ENCODE data around the gene FAM136A. TPM values are rescaled to one million over a fixed set of nuclear protein-coding genes. Genes with fewer than 3 reads are reported as not detected.

Gene FAM136A
- total RNA-seq, 1 experiment from 2014 or later, result 77.7 TPM

DNA sequence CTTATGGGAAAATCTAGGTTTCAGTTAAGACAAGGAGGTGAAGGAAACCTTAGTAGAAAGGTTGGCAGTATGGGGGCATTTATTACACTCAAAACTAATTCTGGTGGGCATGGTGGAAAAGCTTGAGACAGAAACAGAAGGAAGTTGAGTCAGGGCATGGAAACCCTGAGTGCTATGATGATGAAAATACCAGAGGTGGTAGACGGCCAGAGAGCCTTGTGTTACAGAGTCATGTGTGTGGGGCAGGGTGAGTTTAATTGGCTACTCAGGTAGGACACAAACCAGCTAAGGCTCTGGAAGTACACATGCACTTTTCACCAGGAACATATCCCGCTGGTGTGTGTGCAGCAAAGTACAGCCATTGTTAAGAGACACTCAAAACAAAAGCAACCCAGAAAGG lies 20.7 kb upstream of the FAM136A start:
- Histone ChIP-seq H3K4me3 (ENCODE audit: low read depth, low read length, poor library complexity, severe bottlenecking) (no peak overlapping the region), H3K4me1 (ENCODE audit: insufficient read depth, low read length, poor library complexity, severe bottlenecking) (no peaks in the 10 kb centered on the region), H3K9me3 (ENCODE audit: low read depth, low read length, poor library complexity, severe bottlenecking) (no peaks in the 10 kb centered on the region), H3K27ac (ENCODE audit: low read depth, low read length, poor library complexity, severe bottlenecking) (no peak overlapping the region), H3K36me3 (ENCODE audit: insufficient read depth, low read length, poor library complexity, severe bottlenecking) (no peaks in the 10 kb centered on the region), H3K27me3 (replicated peaks; ENCODE audit: insufficient read depth, low read depth, low read length, poor library complexity) (no peaks in the 10 kb centered on the region)
- BruUV-seq (replicated peaks), result no TSS peak
- CTCF ChIA-PET, result interaction anchor here (0.7 kb wide), 1 partner anchor 1009 kb away, joined by 4 read pairs; the partner anchor contains the start of gene ZNF638
- intact Hi-C loops (cut with micrococcal nuclease; ENCODE audit: unreplicated experiment), result loop anchor here (5.0 kb wide), 1 partner anchor 305 kb away; no protein-coding TSS in a partner anchor
- TF ChIP-seq EZH2 (IDR thresholded peaks at IDR 0.05; ENCODE audit: borderline replicate concordance, low read depth, low read length, poor library complexity, severe bottlenecking), result no peak
- TF ChIP-seq, protein P1, sequence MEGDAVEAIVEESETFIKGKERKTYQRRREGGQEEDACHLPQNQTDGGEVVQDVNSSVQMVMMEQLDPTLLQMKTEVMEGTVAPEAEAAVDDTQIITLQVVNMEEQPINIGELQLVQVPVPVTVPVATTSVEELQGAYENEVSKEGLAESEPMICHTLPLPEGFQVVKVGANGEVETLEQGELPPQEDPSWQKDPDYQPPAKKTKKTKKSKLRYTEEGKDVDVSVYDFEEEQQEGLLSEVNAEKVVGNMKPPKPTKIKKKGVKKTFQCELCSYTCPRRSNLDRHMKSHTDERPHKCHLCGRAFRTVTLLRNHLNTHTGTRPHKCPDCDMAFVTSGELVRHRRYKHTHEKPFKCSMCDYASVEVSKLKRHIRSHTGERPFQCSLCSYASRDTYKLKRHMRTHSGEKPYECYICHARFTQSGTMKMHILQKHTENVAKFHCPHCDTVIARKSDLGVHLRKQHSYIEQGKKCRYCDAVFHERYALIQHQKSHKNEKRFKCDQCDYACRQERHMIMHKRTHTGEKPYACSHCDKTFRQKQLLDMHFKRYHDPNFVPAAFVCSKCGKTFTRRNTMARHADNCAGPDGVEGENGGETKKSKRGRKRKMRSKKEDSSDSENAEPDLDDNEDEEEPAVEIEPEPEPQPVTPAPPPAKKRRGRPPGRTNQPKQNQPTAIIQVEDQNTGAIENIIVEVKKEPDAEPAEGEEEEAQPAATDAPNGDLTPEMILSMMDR (conservative IDR thresholded peaks at IDR 0.05; ENCODE audit: low read depth, low read length), result no peak
- POLR2A ChIA-PET (ENCODE audit: low non-redundant PET), result no interaction called here
- DNase-seq (ENCODE audit: low spot score), result no peak

- intact Hi-C loops (cut with micrococcal nuclease; ENCODE audit: unreplicated experiment), result loop anchor here (5.0 kb wide), 1 partner anchor 306 kb away; no protein-coding TSS in a partner anchor
- BruUV-seq (replicated peaks), result no TSS peak
- Histone ChIP-seq H3K9me3 (ENCODE audit: low read depth, low read length, poor library complexity, severe bottlenecking) (no peaks in the 10 kb centered on the region), H3K36me3 (ENCODE audit: insufficient read depth, low read length, poor library complexity, severe bottlenecking) (no peaks in the 10 kb centered on the region), H3K27me3 (replicated peaks; ENCODE audit: insufficient read depth, low read depth, low read length, poor library complexity) (no peaks in the 10 kb centered on the region), H3K4me1 (ENCODE audit: insufficient read depth, low read length, poor library complexity, severe bottlenecking) (no peaks in the 10 kb centered on the region), H3K4me3 (ENCODE audit: low read depth, low read length, poor library complexity, severe bottlenecking) (no peak overlapping the region), H3K27ac (ENCODE audit: low read depth, low read length, poor library complexity, severe bottlenecking) (no peak overlapping the region)
- ChIA-PET CTCF (no interaction called here), POLR2A (ENCODE audit: low non-redundant PET) (no interaction called here)
- no peak for TF ChIP-seq EZH2 (IDR thresholded peaks at IDR 0.05; ENCODE audit: borderline replicate concordance, low read depth, low read length, poor library complexity, severe bottlenecking)
- TF ChIP-seq, protein P1 (conservative IDR thresholded peaks at IDR 0.05; ENCODE audit: low read depth, low read length), result no peak
- DNase-seq (ENCODE audit: low spot score), result no peak
These were observed 19.5 kb upstream of the FAM136A start for GRCh38 chr2:70321370-70321769.

DNA sequence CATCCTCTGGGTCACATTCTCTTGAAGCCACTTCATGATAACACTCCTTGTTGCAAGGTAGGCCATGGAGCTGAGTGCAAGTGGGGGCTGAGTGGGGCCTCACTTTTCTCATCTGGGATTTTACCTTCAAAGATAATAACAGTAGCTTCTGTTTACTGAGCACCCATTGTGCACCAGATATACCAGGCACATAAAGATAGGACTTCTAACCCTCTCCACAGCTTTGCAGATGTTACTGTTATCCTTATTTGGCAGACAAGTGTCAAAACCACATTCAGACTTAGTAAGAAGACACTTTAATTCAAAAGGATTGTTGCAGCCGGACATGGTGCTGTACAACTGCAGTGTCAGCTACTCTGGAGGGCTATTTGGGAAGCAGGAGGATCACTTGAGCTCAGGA lies 12.8 kb upstream of the FAM136A start:
- intact Hi-C loops (cut with micrococcal nuclease; ENCODE audit: unreplicated experiment), result no loop called here
- Histone ChIP-seq H3K9me3 (ENCODE audit: low read depth, low read length, poor library complexity, severe bottlenecking) (no peaks in the 10 kb centered on the region), H3K27me3 (replicated peaks; ENCODE audit: insufficient read depth, low read depth, low read length, poor library complexity) (no peaks in the 10 kb centered on the region), H3K4me3 (ENCODE audit: low read depth, low read length, poor library complexity, severe bottlenecking) (no peak overlapping the region), H3K27ac (ENCODE audit: low read depth, low read length, poor library complexity, severe bottlenecking) (no peak overlapping the region), H3K4me1 (ENCODE audit: insufficient read depth, low read length, poor library complexity, severe bottlenecking) (no peaks in the 10 kb centered on the region), H3K36me3 (ENCODE audit: insufficient read depth, low read length, poor library complexity, severe bottlenecking) (no peaks in the 10 kb centered on the region)
- DNase-seq (ENCODE audit: low spot score), result no peak
- no TSS peak for BruUV-seq (replicated peaks)
- POLR2A ChIA-PET (ENCODE audit: low non-redundant PET), result no interaction called here
- CTCF ChIA-PET, result interaction anchor here (1.0 kb wide), 1 partner anchor 13 kb away, joined by 3 read pairs; the partner anchor contains the start of gene FAM136A
- TF ChIP-seq, protein P1 (conservative IDR thresholded peaks at IDR 0.05; ENCODE audit: low read depth, low read length), result no peak
- no peak for TF ChIP-seq EZH2 (IDR thresholded peaks at IDR 0.05; ENCODE audit: borderline replicate concordance, low read depth, low read length, poor library complexity, severe bottlenecking)

Measured in A673 (cell line).